K562 (cell line): ENCODE measurements around the gene MYO1F. TPM values are rescaled to one million over a fixed set of nuclear protein-coding genes. Genes with fewer than 3 reads are reported as not detected.

Experiments
- ATAC-seq: fragments of 200-7000 bp; cut with Tn5 transposase; 3 replicates; pipeline ENCODE4 v1.9.1; 2020; ENCODE audit warnings: moderate library complexity
- BruUV-seq: library from RNA; stranded (reverse); fragments of 400-500 nt; replicated peaks from 2 replicates; lab custom pipeline; 2021; lab: Mats Ljungman, UMichigan
- CTCF ChIA-PET: fragments of 300-600 bp; formaldehyde crosslinking; extraction: SDS; loops from one replicate; lab custom pipeline; 2021; ENCODE audit warnings: low intra/inter-chr PET ratio; lab: Yijun Ruan, JAX
- POLR2A ChIA-PET: fragments of 300-600, 350-650 bp; sonication (Branson Sonifier 250); formaldehyde crosslinking; extraction: SDS; loops from one replicate; lab custom pipeline; 2021; ENCODE audit warnings: antibody characterized with exemption, inconsistent platforms; lab: Yijun Ruan, JAX
- DNase-seq, 4 experiments: peaks; one replicate each; pipeline versions ENCODE4 v3.0.0 to v3.0.0-alpha.2; 2011 to 2018; ENCODE audit warnings: low spot score in 3 of 4, mixed read lengths in 3 of 4; ENCODE audit errors: extremely low read depth in 1 of 4
- FAIRE-seq: peaks from 2 replicates; lab custom pipeline; 2011; peaks lifted over from hg19 to GRCh38; lab: Jason Lieb, UNC
- H2AFZ ChIP-seq: 2 replicates; pipeline ENCODE4 v1.6.0; 2011; ENCODE audit warnings: low read depth, low read length, control low read depth, inconsistent platforms
- H3K27ac ChIP-seq: fragments of 200-600 bp; 3 replicates; pipeline ENCODE4 v1.8.0; 2011; ENCODE audit warnings: low read depth, mild to moderate bottlenecking, control low read depth, inconsistent platforms, low read length, moderate library complexity, mixed read lengths; ENCODE audit errors: extremely low read depth
- H3K27me3 ChIP-seq, 2 experiments: fragments of 300-600 bp in 1 of 2; 2 replicates in 1 of 2; 3 replicates in 1 of 2; pipeline versions ENCODE4 v1.6.0 to v1.8.0; 2011; ENCODE audit warnings: inconsistent platforms in 2 of 2, low read length in 2 of 2, mild to moderate bottlenecking in 1 of 2, mixed read lengths in 1 of 2, moderate library complexity in 1 of 2; ENCODE audit not compliant: control insufficient read depth in 2 of 2, insufficient read depth in 2 of 2
- H3K36me3 ChIP-seq: fragments of 300-600 bp; 3 replicates; pipeline ENCODE4 v1.8.0; 2011; ENCODE audit warnings: mild to moderate bottlenecking, low read length, inconsistent platforms; ENCODE audit not compliant: control insufficient read depth, insufficient read depth
- H3K4me1 ChIP-seq, 2 experiments: fragments of 200-600 bp in 1 of 2; replicated peaks in 1 of 2; 2 replicates in 1 of 2; 3 replicates in 1 of 2; pipeline versions ENCODE4 v1.5.1 to v1.8.0; 2011; ENCODE audit warnings: inconsistent platforms in 2 of 2, low read length in 2 of 2, mild to moderate bottlenecking in 1 of 2, mixed read lengths in 1 of 2, moderate library complexity in 1 of 2; ENCODE audit not compliant: control insufficient read depth in 2 of 2, insufficient read depth in 2 of 2
- H3K4me2 ChIP-seq: 2 replicates; pipeline ENCODE4 v1.6.1; 2011; ENCODE audit warnings: low read length, control low read depth, inconsistent platforms, mixed read lengths; ENCODE audit not compliant: insufficient read depth
- H3K4me3 ChIP-seq: fragments of 200-600 bp; sonication (generic), shearing (Covaris generic); 2 replicates; pipeline ENCODE4 v1.5.1; 2016; ENCODE audit warnings: control low read depth, inconsistent platforms
- H3K79me2 ChIP-seq: fragments of 200-600 bp; 3 replicates; pipeline ENCODE4 v1.8.0; 2011; ENCODE audit warnings: low read length, inconsistent platforms; ENCODE audit not compliant: control insufficient read depth, insufficient read depth
- H3K9ac ChIP-seq, 2 experiments: 2 replicates each; pipeline versions ENCODE4 v1.6.0 to v1.6.1; 2011; ENCODE audit warnings: low read depth in 2 of 2, low read length in 2 of 2, control low read depth in 1 of 2, inconsistent platforms in 1 of 2, mild to moderate bottlenecking in 1 of 2, mixed read lengths in 1 of 2; ENCODE audit not compliant: insufficient read depth in 1 of 2
- H3K9me1 ChIP-seq: one replicate; pipeline ENCODE4 v1.6.0; 2011; ENCODE audit warnings: inconsistent platforms, mild to moderate bottlenecking, low read length, moderate library complexity; ENCODE audit not compliant: control insufficient read depth, insufficient read depth
- H3K9me3 ChIP-seq: replicated peaks from 2 replicates; pipeline ENCODE4 v1.5.1; 2011; ENCODE audit warnings: low read depth, low read length, inconsistent platforms; ENCODE audit not compliant: control insufficient read depth, insufficient read depth
- H4K20me1 ChIP-seq: replicated peaks from 2 replicates; pipeline ENCODE4 v1.6.1; 2011; ENCODE audit warnings: low read length, inconsistent platforms, mixed read lengths; ENCODE audit not compliant: control insufficient read depth, insufficient read depth
- CEBPG ChIP-seq, 3 experiments: fragments of 200-800 bp in 1 of 3; sonication (Bioruptor generic) in 1 of 3; sonication (generic) in 1 of 3; formaldehyde crosslinking in 1 of 3; IDR thresholded peaks in 2 of 3; conservative IDR thresholded peaks in 1 of 3; 2 replicates each; pipeline versions ENCODE4 v1.6.1 to v1.8.0; 2016 to 2022; ENCODE audit warnings: missing compliant biosample characterization in 2 of 3, missing genetic modification characterization in 2 of 3, mild to moderate bottlenecking in 1 of 3, missing genetic modification reagents in 1 of 3
- ETV1 ChIP-seq: fragments of 450-650 bp; conservative IDR thresholded peaks from 2 replicates; pipeline ENCODE4 v1.6.1; 2016; ENCODE audit warnings: missing genetic modification characterization, control low read depth, low read depth, missing compliant biosample characterization
- L3MBTL2 ChIP-seq: fragments of 450-650 bp; IDR thresholded peaks from 2 replicates; pipeline ENCODE4 v1.6.1; 2016; ENCODE audit warnings: mild to moderate bottlenecking, moderate library complexity
- MAFK ChIP-seq: IDR thresholded peaks from 2 replicates; pipeline ENCODE4 v1.6.1; 2011; ENCODE audit warnings: low read length, improper control_type of control experiment
- MXD1 ChIP-seq: fragments of 250-450 bp; sonication (Bioruptor Pico); IDR thresholded peaks from 2 replicates; pipeline ENCODE4 v1.8.0; 2021; ENCODE audit warnings: borderline replicate concordance, mild to moderate bottlenecking, moderate library complexity; ENCODE audit not compliant: poor library complexity, severe bottlenecking
- NFE2 ChIP-seq: IDR thresholded peaks from 2 replicates; pipeline ENCODE4 v1.6.1; 2014; ENCODE audit warnings: antibody characterized with exemption, low read depth
- RBM14 ChIP-seq: fragments of 200-400 bp; formaldehyde crosslinking; IDR thresholded peaks from 2 replicates; pipeline ENCODE4 v1.6.1; 2018; ENCODE audit warnings: low read depth, mild to moderate bottlenecking, low read length, moderate library complexity, borderline replicate concordance; ENCODE audit not compliant: insufficient read depth
- SMAD4 ChIP-seq: fragments of 250-450 bp; sonication (Bioruptor Pico); conservative IDR thresholded peaks from 2 replicates; pipeline ENCODE4 v1.8.0; 2021; ENCODE audit warnings: inconsistent platforms, mild to moderate bottlenecking, moderate library complexity
- ZNF174 ChIP-seq: fragments of 250-450 bp; sonication (Bioruptor Pico); IDR thresholded peaks from 2 replicates; pipeline ENCODE4 v1.4.0; 2020; ENCODE audit warnings: mild to moderate bottlenecking
- ZNF316 ChIP-seq: fragments of 450-650 bp; IDR thresholded peaks from 2 replicates; pipeline ENCODE4 v1.6.1; 2016
- WGBS: fragments of 100-300 bp; shearing (Covaris generic); methylation state at CpG from one replicate; pipeline ENCODE4 v1.1.6; 2016; ENCODE audit warnings: low coverage, mixed read lengths; ENCODE audit not compliant: insufficient coverage; ENCODE audit errors: missing lambda C conversion rate; 5-methylcytosine and 5-hydroxymethylcytosine counted together
- in situ Hi-C: fragments of 300-500 bp; cut with MboI; formaldehyde crosslinking; loops from 4 replicates; pipeline ENCODE4 v1.15.0; 2018; ENCODE audit warnings: inconsistent platforms, mixed read lengths
- intact Hi-C: fragments of 100-400 bp; cut with micrococcal nuclease; formaldehyde crosslinking; loops from 2 replicates; pipeline ENCODE4 v1.14.2; 2022
- polyA plus RNA-seq, 8 experiments: library from polyadenylated mRNA; depleted of rRNA in 4 of 8; stranded (reverse) in 5 of 8; unstranded in 3 of 8; fragments of >200 nt; fragmentation: Nextera tagmentation in 2 of 8; fragmentation: Illumina TruSeq in 1 of 8; extraction: Ambion mirVana in 2 of 8; extraction: Trizol in 1 of 8; gene quantifications; 2 replicates each; pipeline versions ENCODE4 v1.2.1 to v1.2.3, GENCODE V29; 2011 to 2014; ENCODE audit warnings: inconsistent platforms in 1 of 8, missing spikeins in 1 of 8
- total RNA-seq, 7 experiments: library from RNA; depleted of rRNA in 6 of 7; stranded (reverse); fragments of >200 nt in 6 of 7; fragmentation: Illumina TruSeq in 2 of 7; extraction: Trizol in 2 of 7; gene quantifications; 2 replicates each; pipeline versions ENCODE4 v1.2.1 to v1.2.3, GENCODE V29; 2011 to 2021; ENCODE audit warnings: low replicate concordance in 1 of 7
- TF ChIP-seq, protein P1 (sequence below): sonication (generic); formaldehyde crosslinking; IDR thresholded peaks from 2 replicates; pipeline ENCODE4 v1.8.0; 2022; ENCODE audit warnings: mild to moderate bottlenecking, missing genetic modification reagents
- TF ChIP-seq, protein P2 (sequence below): fragments of 450-650 bp; formaldehyde crosslinking; conservative IDR thresholded peaks from 2 replicates; pipeline ENCODE4 v1.4.0; 2022; ENCODE audit warnings: mild to moderate bottlenecking, missing genetic modification characterization

MYO1F gene
- total and polyA plus RNA-seq, 9 of the 15 experiments (the other 6 are each of a cell fraction or from before 2014, with no cell fraction given): 0.78 to 9.4 (median 4.3) TPM

DNA sequence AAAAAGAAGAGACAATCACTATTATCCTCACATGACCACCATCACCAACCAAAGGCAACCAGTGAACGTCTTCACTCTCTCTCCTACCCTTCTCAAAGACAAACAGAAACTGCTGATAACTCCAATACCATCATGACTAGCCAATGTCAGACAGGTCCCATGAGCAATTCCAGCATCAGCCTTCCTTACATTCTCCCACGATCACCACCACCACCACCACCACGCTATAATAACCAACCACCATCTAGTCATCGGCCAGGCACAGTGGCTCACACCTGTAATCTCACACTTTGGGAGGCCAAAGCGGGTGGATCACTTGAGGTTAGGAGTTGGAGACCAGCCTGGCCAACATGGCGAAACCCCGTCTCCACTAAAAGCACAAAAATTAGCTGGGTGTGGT lies 3.9 kb downstream of the MYO1F start (continued):
- TF ChIP-seq, protein P1, sequence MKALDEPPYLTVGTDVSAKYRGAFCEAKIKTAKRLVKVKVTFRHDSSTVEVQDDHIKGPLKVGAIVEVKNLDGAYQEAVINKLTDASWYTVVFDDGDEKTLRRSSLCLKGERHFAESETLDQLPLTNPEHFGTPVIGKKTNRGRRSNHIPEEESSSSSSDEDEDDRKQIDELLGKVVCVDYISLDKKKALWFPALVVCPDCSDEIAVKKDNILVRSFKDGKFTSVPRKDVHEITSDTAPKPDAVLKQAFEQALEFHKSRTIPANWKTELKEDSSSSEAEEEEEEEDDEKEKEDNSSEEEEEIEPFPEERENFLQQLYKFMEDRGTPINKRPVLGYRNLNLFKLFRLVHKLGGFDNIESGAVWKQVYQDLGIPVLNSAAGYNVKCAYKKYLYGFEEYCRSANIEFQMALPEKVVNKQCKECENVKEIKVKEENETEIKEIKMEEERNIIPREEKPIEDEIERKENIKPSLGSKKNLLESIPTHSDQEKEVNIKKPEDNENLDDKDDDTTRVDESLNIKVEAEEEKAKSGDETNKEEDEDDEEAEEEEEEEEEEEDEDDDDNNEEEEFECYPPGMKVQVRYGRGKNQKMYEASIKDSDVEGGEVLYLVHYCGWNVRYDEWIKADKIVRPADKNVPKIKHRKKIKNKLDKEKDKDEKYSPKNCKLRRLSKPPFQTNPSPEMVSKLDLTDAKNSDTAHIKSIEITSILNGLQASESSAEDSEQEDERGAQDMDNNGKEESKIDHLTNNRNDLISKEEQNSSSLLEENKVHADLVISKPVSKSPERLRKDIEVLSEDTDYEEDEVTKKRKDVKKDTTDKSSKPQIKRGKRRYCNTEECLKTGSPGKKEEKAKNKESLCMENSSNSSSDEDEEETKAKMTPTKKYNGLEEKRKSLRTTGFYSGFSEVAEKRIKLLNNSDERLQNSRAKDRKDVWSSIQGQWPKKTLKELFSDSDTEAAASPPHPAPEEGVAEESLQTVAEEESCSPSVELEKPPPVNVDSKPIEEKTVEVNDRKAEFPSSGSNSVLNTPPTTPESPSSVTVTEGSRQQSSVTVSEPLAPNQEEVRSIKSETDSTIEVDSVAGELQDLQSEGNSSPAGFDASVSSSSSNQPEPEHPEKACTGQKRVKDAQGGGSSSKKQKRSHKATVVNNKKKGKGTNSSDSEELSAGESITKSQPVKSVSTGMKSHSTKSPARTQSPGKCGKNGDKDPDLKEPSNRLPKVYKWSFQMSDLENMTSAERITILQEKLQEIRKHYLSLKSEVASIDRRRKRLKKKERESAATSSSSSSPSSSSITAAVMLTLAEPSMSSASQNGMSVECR (CRISPR knock-in tag): no peak
- TF ChIP-seq ZNF316 (peak; percentile 43; the same call in 1 of the 2 replicates), MXD1 (CRISPR knock-in tag) (no peak)
- TF ChIP-seq, all 486 proteins: peak for 3

GRCh38 chr19:8571006-8571411 lies 6.2 kb downstream of the MYO1F start:
- no peak for DNase-seq
- H3K27me3 ChIP-seq: peaks cover 0 to 12% of the 10 kb centered on the region in 2 experiments; a peak in 1 of 5 replicates
- no peaks in the 10 kb centered on the region for H4K20me1 ChIP-seq
- H3K4me2 ChIP-seq: peak overlapping the region; percentile 8; the same call in 1 of the 2 replicates
- no peak overlapping the region for H2AFZ ChIP-seq
- no peak for FAIRE-seq
- intact Hi-C loops: loop anchor here (10.0 kb wide), 1 partner anchor 156 kb away; the partner anchor contains the start of gene MARCHF2
- CTCF ChIA-PET: no interaction called here
- peaks cover 25 to 34% of the 10 kb centered on the region in 2 experiments for H3K4me1 ChIP-seq
- ATAC-seq: peak; percentile 58
- no TSS peak for BruUV-seq
- H3K9me1 ChIP-seq: no peaks in the 10 kb centered on the region
- peak overlapping the region; percentile 58; the same call in 1 of the 3 replicates for H3K27ac ChIP-seq
- peak overlapping the region in 1 of 2 experiments; percentile 65; a peak in 1 of 4 replicates for H3K9ac ChIP-seq
- H3K4me3 ChIP-seq: no peak overlapping the region
- in situ Hi-C loops: no loop called here
- WGBS: 7% methylated on average over 5 of the region's 5 CpGs
- H3K9me3 ChIP-seq: no peaks in the 10 kb centered on the region
- POLR2A ChIA-PET: interaction anchor here (0.6 to 1.3 kb wide), 3 partner anchors 11 to 250 kb away, joined by 3 to 4 read pairs (median 4); partner anchors contain the start of genes NDUFA7 and RPS28
- H3K79me2 ChIP-seq: no peaks in the 10 kb centered on the region
- no peaks in the 10 kb centered on the region for H3K36me3 ChIP-seq
- TF ChIP-seq SMAD4: no peak
- TF ChIP-seq, protein P2, sequence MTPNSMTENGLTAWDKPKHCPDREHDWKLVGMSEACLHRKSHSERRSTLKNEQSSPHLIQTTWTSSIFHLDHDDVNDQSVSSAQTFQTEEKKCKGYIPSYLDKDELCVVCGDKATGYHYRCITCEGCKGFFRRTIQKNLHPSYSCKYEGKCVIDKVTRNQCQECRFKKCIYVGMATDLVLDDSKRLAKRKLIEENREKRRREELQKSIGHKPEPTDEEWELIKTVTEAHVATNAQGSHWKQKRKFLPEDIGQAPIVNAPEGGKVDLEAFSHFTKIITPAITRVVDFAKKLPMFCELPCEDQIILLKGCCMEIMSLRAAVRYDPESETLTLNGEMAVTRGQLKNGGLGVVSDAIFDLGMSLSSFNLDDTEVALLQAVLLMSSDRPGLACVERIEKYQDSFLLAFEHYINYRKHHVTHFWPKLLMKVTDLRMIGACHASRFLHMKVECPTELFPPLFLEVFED (CRISPR knock-in tag): no peak
- TF ChIP-seq ZNF174 (CRISPR knock-in tag): no peak
- no peak for TF ChIP-seq MAFK
- no peak for TF ChIP-seq RBM14
- peak; percentile 45; the same call in 1 of the 2 replicates for TF ChIP-seq ETV1 (tag)
- TF ChIP-seq CEBPG (CRISPR knock-in tag; IDR thresholded peaks at IDR 0.05): no peak
- 0 out of 4 replicates have a peak, but pooled peaks of 1 of the 2 experiments have one; percentile 30 for TF ChIP-seq CEBPG (tag; conservative IDR thresholded peaks at IDR 0.05 in 1 of 2, IDR thresholded peaks at IDR 0.05 in 1 of 2)
- peak; percentile 33; the same call in 1 of the 2 replicates for TF ChIP-seq L3MBTL2
- TF ChIP-seq NFE2: no peak
